Astrocyte (in vitro differentiated cells and primary cell): ENCODE data around the gene ITGA2. TPM values are rescaled to one million over a fixed set of nuclear protein-coding genes. Genes with fewer than 3 reads are reported as not detected.

Experiments
- DNase-seq: peaks from one replicate; pipeline ENCODE4 v3.0.0-alpha.2; 2010; ENCODE audit warnings: low read depth
- FAIRE-seq: peaks from 2 replicates; lab custom pipeline; 2011; peaks lifted over from hg19 to GRCh38; lab: Jason Lieb, UNC
- H2AFZ ChIP-seq: 2 replicates; pipeline ENCODE4 v1.6.0; 2012; ENCODE audit warnings: low read depth, low read length, inconsistent platforms
- H3K27ac ChIP-seq: 2 replicates; pipeline ENCODE4 v1.5.1; 2011; ENCODE audit warnings: low read depth, low read length, inconsistent platforms
- H3K27me3 ChIP-seq: 2 replicates; pipeline ENCODE4 v1.6.0; 2011; ENCODE audit warnings: low read length, inconsistent platforms; ENCODE audit not compliant: insufficient read depth
- H3K36me3 ChIP-seq: 2 replicates; pipeline ENCODE4 v1.5.1; 2011; ENCODE audit warnings: low read length, inconsistent platforms; ENCODE audit not compliant: insufficient read depth
- H3K4me1 ChIP-seq: 2 replicates; pipeline ENCODE4 v1.5.1; 2011; ENCODE audit warnings: low read length, inconsistent platforms; ENCODE audit not compliant: insufficient read depth
- H3K4me2 ChIP-seq: 2 replicates; pipeline ENCODE4 v1.6.0; 2012; ENCODE audit warnings: low read length, inconsistent platforms
- H3K4me3 ChIP-seq: 2 replicates; pipeline ENCODE4 v1.5.1; 2011; ENCODE audit warnings: low read depth, mild to moderate bottlenecking, low read length, inconsistent platforms; ENCODE audit not compliant: insufficient read depth
- H3K79me2 ChIP-seq: 2 replicates; pipeline ENCODE4 v1.6.0; 2012; ENCODE audit warnings: mild to moderate bottlenecking, low read length, inconsistent platforms; ENCODE audit not compliant: insufficient read depth
- H3K9ac ChIP-seq: 2 replicates; pipeline ENCODE4 v1.6.0; 2012; ENCODE audit warnings: mild to moderate bottlenecking, low read length, inconsistent platforms
- H3K9me3 ChIP-seq: 2 replicates; pipeline ENCODE4 v1.5.1; 2012; ENCODE audit warnings: low read depth, mild to moderate bottlenecking, low read length, inconsistent platforms; ENCODE audit not compliant: insufficient read depth
- H4K20me1 ChIP-seq: 2 replicates; pipeline ENCODE4 v1.6.0; 2012; ENCODE audit warnings: low read length, inconsistent platforms; ENCODE audit not compliant: insufficient read depth
- H3K27ac Mint-ChIP-seq: one replicate; pipeline ENCODE4 v1.8.0; 2021; ENCODE audit warnings: mild to moderate bottlenecking, mixed read lengths; ENCODE audit not compliant: unreplicated experiment
- H3K27me3 Mint-ChIP-seq: one replicate; pipeline ENCODE4 v1.8.0; 2021; ENCODE audit warnings: low read depth, mixed read lengths; ENCODE audit not compliant: unreplicated experiment
- H3K36me3 Mint-ChIP-seq: one replicate; pipeline ENCODE4 v1.8.0; 2021; ENCODE audit warnings: low read depth, mixed read lengths; ENCODE audit not compliant: unreplicated experiment
- H3K4me1 Mint-ChIP-seq: one replicate; pipeline ENCODE4 v1.8.0; 2021; ENCODE audit warnings: low read depth, mixed read lengths; ENCODE audit not compliant: unreplicated experiment
- H3K4me3 Mint-ChIP-seq: one replicate; pipeline ENCODE4 v1.8.0; 2021; ENCODE audit warnings: mild to moderate bottlenecking, moderate library complexity, mixed read lengths; ENCODE audit not compliant: unreplicated experiment
- H3K9me3 Mint-ChIP-seq: one replicate; pipeline ENCODE4 v1.8.0; 2021; ENCODE audit warnings: mild to moderate bottlenecking, mixed read lengths; ENCODE audit not compliant: unreplicated experiment
- CTCF ChIP-seq: IDR thresholded peaks from 2 replicates; pipeline ENCODE4 v1.5.1; 2011; ENCODE audit warnings: low read depth, mild to moderate bottlenecking, inconsistent platforms, low read length, moderate library complexity; ENCODE audit not compliant: insufficient read depth
- EZH2 ChIP-seq: IDR thresholded peaks from 2 replicates; pipeline ENCODE4 v1.6.1; 2012; ENCODE audit warnings: mild to moderate bottlenecking, low read length, inconsistent platforms; ENCODE audit not compliant: insufficient read depth
- total RNA-seq: library from RNA; stranded (reverse); gene quantifications from 2 replicates; pipeline ENCODE4 v1.2.1, GENCODE V29; 2021

Gene ITGA2
- total RNA-seq, 1 donor from 2014 or later = 35.9 TPM

- FAIRE-seq (no peak), DNase-seq (no peak)
Measured at GRCh38 chr5:53112909-53113308, 123.8 kb downstream of the ITGA2 start.

GRCh38 chr5:53113947-53114346 is 124.8 kb downstream of the ITGA2 start:
- Mint-ChIP-seq H3K9me3 (no peaks in the 10 kb centered on the region), H3K27me3 (no peaks in the 10 kb centered on the region), H3K36me3 (no peaks in the 10 kb centered on the region), H3K4me3 (no peak overlapping the region), H3K4me1 (peaks cover 6% of the 10 kb centered on the region), H3K27ac (no peak overlapping the region)
- no peak overlapping the region for H3K27ac ChIP-seq
- FAIRE-seq = no peak
- H4K20me1 ChIP-seq = no peaks in the 10 kb centered on the region
- H3K4me1 ChIP-seq = no peaks in the 10 kb centered on the region
- no peak overlapping the region for H3K9ac ChIP-seq
- H3K4me3 ChIP-seq = no peak overlapping the region
- no peak overlapping the region for H2AFZ ChIP-seq
- H3K9me3 ChIP-seq = no peaks in the 10 kb centered on the region
- no peaks in the 10 kb centered on the region for H3K36me3 ChIP-seq
- no peak overlapping the region for H3K4me2 ChIP-seq
- no peak for TF ChIP-seq EZH2
- TF ChIP-seq CTCF = no peak
- peaks cover 3% of the 10 kb centered on the region for H3K79me2 ChIP-seq
- DNase-seq = no peak
- H3K27me3 ChIP-seq = no peaks in the 10 kb centered on the region

More at GRCh38 chr5:53112909-53113308, 123.8 kb downstream of the ITGA2 start:
- TF ChIP-seq CTCF = no peak
- no peak for TF ChIP-seq EZH2
- H3K36me3 Mint-ChIP-seq = no peaks in the 10 kb centered on the region
- Histone ChIP-seq H3K9ac (no peak overlapping the region), H3K79me2 (peaks cover 13% of the 10 kb centered on the region), H3K27ac (no peak overlapping the region), H2AFZ (no peak overlapping the region), H3K4me2 (no peak overlapping the region), H3K4me3 (no peak overlapping the region), H3K9me3 (no peaks in the 10 kb centered on the region), H3K4me1 (no peaks in the 10 kb centered on the region), H3K36me3 (no peaks in the 10 kb centered on the region), H3K27me3 (no peaks in the 10 kb centered on the region), H4K20me1 (no peaks in the 10 kb centered on the region)
- H3K4me1 Mint-ChIP-seq = peaks cover 6% of the 10 kb centered on the region
- H3K9me3 Mint-ChIP-seq = no peaks in the 10 kb centered on the region
- no peaks in the 10 kb centered on the region for H3K27me3 Mint-ChIP-seq
- H3K27ac Mint-ChIP-seq = no peak overlapping the region
- no peak overlapping the region for H3K4me3 Mint-ChIP-seq

GRCh38 chr5:53114988-53115387 is 125.8 kb downstream of the ITGA2 start:
- DNase-seq = no peak
- Histone ChIP-seq H3K9me3 (no peaks in the 10 kb centered on the region), H2AFZ (no peak overlapping the region), H3K79me2 (no peaks in the 10 kb centered on the region), H3K27ac (no peak overlapping the region), H3K36me3 (no peaks in the 10 kb centered on the region), H3K9ac (no peak overlapping the region), H3K4me3 (no peak overlapping the region), H3K27me3 (no peaks in the 10 kb centered on the region), H3K4me1 (no peaks in the 10 kb centered on the region), H4K20me1 (no peaks in the 10 kb centered on the region), H3K4me2 (no peak overlapping the region)
- Mint-ChIP-seq H3K36me3 (no peaks in the 10 kb centered on the region), H3K4me1 (peaks cover 6% of the 10 kb centered on the region), H3K4me3 (no peak overlapping the region), H3K9me3 (no peaks in the 10 kb centered on the region), H3K27ac (no peak overlapping the region), H3K27me3 (no peaks in the 10 kb centered on the region)
- no peak for FAIRE-seq
- TF ChIP-seq CTCF = peak; percentile 30
- no peak for TF ChIP-seq EZH2
